HCT116 (cell line): ENCODE measurements around the gene OR6N2. TPM values are rescaled to one million over a fixed set of nuclear protein-coding genes. Genes with fewer than 3 reads are reported as not detected.

Experiments used
- ATAC-seq: fragments of 200-7000 bp; cut with Tn5 transposase; 2 replicates; pipeline ENCODE4 v1.9.1; 2020; ENCODE audit warnings: mild to moderate bottlenecking, moderate library complexity
- BruUV-seq: library from RNA; stranded (reverse); fragments of 400-500 nt; replicated peaks from 2 replicates; lab custom pipeline; 2021; lab: Mats Ljungman, UMichigan
- CTCF ChIA-PET: fragments of 300-600 bp; sonication (Branson Sonifier 250); formaldehyde crosslinking; loops from one replicate; lab custom pipeline; 2021; ENCODE audit warnings: antibody characterized with exemption; lab: Charles Lee
- POLR2A ChIA-PET: fragments of 300-600, 350-600 bp; sonication (Branson Sonifier 250); formaldehyde crosslinking; loops from one replicate; lab custom pipeline; 2021; ENCODE audit warnings: antibody characterized with exemption; lab: Charles Lee
- RAD21 ChIA-PET, 2 experiments: fragments of 300-600 bp; sonication (Branson Sonifier 250); formaldehyde crosslinking; loops; one replicate each; lab custom pipeline; 2023; ENCODE audit warnings: low total read pairs in 2 of 2; ENCODE audit not compliant: uncharacterized antibody in 2 of 2, unreplicated experiment in 2 of 2, low non-redundant PET in 1 of 2; lab: Charles Lee
- DNase-seq: peaks from one replicate; pipeline ENCODE4 v3.0.0-alpha.2; 2010; ENCODE audit warnings: low read depth, low spot score
- H2AFZ ChIP-seq: fragments of 200-600 bp; shearing (Covaris generic), sonication (generic); 2 replicates; pipeline ENCODE4 v1.6.1; 2017; ENCODE audit warnings: low read depth, mixed run types, mixed read lengths, antibody characterized with exemption, low read length; ENCODE audit not compliant: poor library complexity, severe bottlenecking
- H3K27ac ChIP-seq: 2 replicates; pipeline ENCODE4 v1.5.1; 2012; ENCODE audit warnings: low read depth, low read length
- H3K27me3 ChIP-seq: fragments of 200-600 bp; sonication (generic); 2 replicates; pipeline ENCODE4 v1.6.1; 2016; ENCODE audit warnings: mixed run types, low read length, mixed read lengths; ENCODE audit not compliant: insufficient read depth
- H3K36me3 ChIP-seq, 2 experiments: fragments of 200-500 bp in 1 of 2; fragments of 200-600 bp in 1 of 2; sonication (Bioruptor generic) in 1 of 2; sonication (generic) in 1 of 2; 2 replicates each; pipeline versions ENCODE4 v1.5.1 to v1.6.1; 2014 to 2016; ENCODE audit warnings: low read length in 2 of 2, inconsistent platforms in 1 of 2, mixed read lengths in 1 of 2, mixed run types in 1 of 2; ENCODE audit not compliant: insufficient read depth in 2 of 2, control insufficient read depth in 1 of 2
- H3K4me1 ChIP-seq, 2 experiments: fragments of 200-600 bp in 1 of 2; sonication (generic) in 1 of 2; 2 replicates each; pipeline versions ENCODE4 v1.5.1 to v1.6.1; 2012 to 2017; ENCODE audit warnings: low read length in 2 of 2, inconsistent platforms in 1 of 2, mild to moderate bottlenecking in 1 of 2, mixed read lengths in 1 of 2, mixed run types in 1 of 2, moderate library complexity in 1 of 2; ENCODE audit not compliant: insufficient read depth in 2 of 2, control insufficient read depth in 1 of 2
- H3K4me2 ChIP-seq: fragments of 200-600 bp; sonication (generic); 2 replicates; pipeline ENCODE4 v1.6.1; 2017; ENCODE audit warnings: mixed run types, low read length, mixed read lengths
- H3K4me3 ChIP-seq, 2 experiments: fragments of 200-600 bp in 1 of 2; sonication (generic) in 1 of 2; replicated peaks in 1 of 2; 2 replicates each; pipeline ENCODE4 v1.5.1; 2011 to 2016; ENCODE audit warnings: low read length in 2 of 2, control low read depth in 1 of 2, low read depth in 1 of 2, mild to moderate bottlenecking in 1 of 2, mixed read lengths in 1 of 2, mixed run types in 1 of 2
- H3K79me2 ChIP-seq: fragments of 200-600 bp; sonication (generic); 2 replicates; pipeline ENCODE4 v1.6.1; 2017; ENCODE audit warnings: mild to moderate bottlenecking, mixed run types, low read length, moderate library complexity, mixed read lengths; ENCODE audit not compliant: insufficient read depth
- H3K9ac ChIP-seq: fragments of 200-600 bp; sonication (generic); 2 replicates; pipeline ENCODE4 v1.6.1; 2016; ENCODE audit warnings: low read length, mixed read lengths
- H3K9me2 ChIP-seq: fragments of 200-600 bp; sonication (generic), shearing (Covaris generic); 2 replicates; pipeline ENCODE4 v1.6.1; 2017; ENCODE audit warnings: mixed run types, mild to moderate bottlenecking, moderate library complexity; ENCODE audit not compliant: insufficient read depth
- H3K9me3 ChIP-seq, 2 experiments: fragments of 200-500 bp in 1 of 2; fragments of 200-600 bp in 1 of 2; sonication (Bioruptor generic) in 1 of 2; sonication (generic) in 1 of 2; 2 replicates each; pipeline ENCODE4 v1.6.1; 2014 to 2017; ENCODE audit warnings: low read length in 2 of 2, mixed read lengths in 2 of 2, inconsistent platforms in 1 of 2, low read depth in 1 of 2, mild to moderate bottlenecking in 1 of 2, mixed run types in 1 of 2, moderate library complexity in 1 of 2; ENCODE audit not compliant: control insufficient read depth in 1 of 2, insufficient read depth in 1 of 2
- H4K20me1 ChIP-seq: fragments of 200-600 bp; sonication (generic), shearing (Covaris generic); 2 replicates; pipeline ENCODE4 v1.6.1; 2017; ENCODE audit warnings: mixed run types, mild to moderate bottlenecking, moderate library complexity; ENCODE audit not compliant: insufficient read depth
- ATF3 ChIP-seq: IDR thresholded peaks from 2 replicates; pipeline ENCODE4 v1.6.1; 2012
- CBX3 ChIP-seq: IDR thresholded peaks from 2 replicates; pipeline ENCODE4 v1.6.1; 2012; ENCODE audit warnings: low read depth
- CEBPB ChIP-seq: IDR thresholded peaks from 2 replicates; pipeline ENCODE4 v1.6.1; 2012; ENCODE audit warnings: low read depth
- EGR1 ChIP-seq: IDR thresholded peaks from 2 replicates; pipeline ENCODE4 v1.6.1; 2012; ENCODE audit warnings: low read depth
- ELF1 ChIP-seq: IDR thresholded peaks from 2 replicates; pipeline ENCODE4 v1.6.1; 2012; ENCODE audit warnings: low read depth, borderline replicate concordance
- EZH2 ChIP-seq: fragments of 200-600 bp; sonication (generic); IDR thresholded peaks from 2 replicates; pipeline ENCODE4 v1.6.1; 2017; ENCODE audit warnings: antibody characterized with exemption, mixed run types
- EZH2phosphoT487 ChIP-seq: fragments of 200-600 bp; IDR thresholded peaks from 2 replicates; pipeline ENCODE4 v1.6.1; 2018; ENCODE audit warnings: antibody characterized with exemption, borderline replicate concordance
- FOSL1 ChIP-seq: IDR thresholded peaks from 2 replicates; pipeline ENCODE4 v1.6.1; 2012; ENCODE audit warnings: low read depth
- JUND ChIP-seq: IDR thresholded peaks from 2 replicates; pipeline ENCODE4 v1.6.1; 2012
- POLR2AphosphoS5 ChIP-seq: IDR thresholded peaks from 2 replicates; pipeline ENCODE4 v1.6.1; 2011; ENCODE audit warnings: mild to moderate bottlenecking, low read depth, low read length, moderate library complexity
- SIN3A ChIP-seq: IDR thresholded peaks from 2 replicates; pipeline ENCODE4 v1.6.1; 2012; ENCODE audit warnings: low read depth
- SP1 ChIP-seq: IDR thresholded peaks from 2 replicates; pipeline ENCODE4 v1.6.1; 2012; ENCODE audit warnings: low read depth
- SRF ChIP-seq: IDR thresholded peaks from 2 replicates; pipeline ENCODE4 v1.6.1; 2012; ENCODE audit warnings: low read depth
- TCF7L2 ChIP-seq: IDR thresholded peaks from 2 replicates; pipeline ENCODE4 v1.7.0; 2011; ENCODE audit warnings: borderline replicate concordance, inconsistent platforms; ENCODE audit not compliant: insufficient read depth, insufficient read length; ENCODE audit errors: extremely low read depth
- ZFX ChIP-seq: fragments of 450-650 bp; IDR thresholded peaks from 2 replicates; pipeline ENCODE4 v1.6.1; 2017
- intact Hi-C: fragments of 100-400 bp; cut with micrococcal nuclease; formaldehyde crosslinking; loops from 2 replicates; pipeline ENCODE4 v1.10.0; 2022
- total RNA-seq: library from RNA; stranded (reverse); gene quantifications from one replicate; pipeline ENCODE4 v1.2.1, GENCODE V29; 2021; ENCODE audit not compliant: unreplicated experiment

Gene OR6N2
- total RNA-seq, 1 experiment from 2014 or later: not detected

GRCh38 chr1:158812336-158812735 lies 31.3 kb upstream of the OR6N2 start:
- Histone ChIP-seq H4K20me1 (no peaks in the 10 kb centered on the region), H3K4me2 (no peak overlapping the region), H3K27ac (no peak overlapping the region), H3K27me3 (no peaks in the 10 kb centered on the region), H3K79me2 (no peaks in the 10 kb centered on the region), H3K9me2 (no peaks in the 10 kb centered on the region), H3K36me3 (no peaks in the 10 kb centered on the region), H3K4me3 (no peak overlapping the region), H2AFZ (no peak overlapping the region), H3K4me1 (no peaks in the 10 kb centered on the region), H3K9me3 (no peaks in the 10 kb centered on the region), H3K9ac (no peak overlapping the region)
- no peak for TF ChIP-seq POLR2AphosphoS5
- no TSS peak for BruUV-seq
- ATAC-seq: no peak
- RAD21 ChIA-PET: no interaction called here
- POLR2A ChIA-PET: no interaction called here
- intact Hi-C loops: no loop called here
- no peak for DNase-seq
- CTCF ChIA-PET: no interaction called here

GRCh38 chr1:158810311-158810710 lies 29.3 kb upstream of the OR6N2 start:
- no peak overlapping the region for H3K4me3 ChIP-seq
- ChIA-PET RAD21 (no interaction called here), CTCF (no interaction called here), POLR2A (no interaction called here)
- H3K27me3 ChIP-seq: no peaks in the 10 kb centered on the region
- BruUV-seq: no TSS peak
- no peak overlapping the region for H2AFZ ChIP-seq
- H3K4me1 ChIP-seq: no peaks in the 10 kb centered on the region
- no peaks in the 10 kb centered on the region for H3K36me3 ChIP-seq
- no peak overlapping the region for H3K9ac ChIP-seq
- no peak overlapping the region for H3K27ac ChIP-seq
- no peak overlapping the region for H3K4me2 ChIP-seq
- ATAC-seq (no peak), DNase-seq (no peak)
- peaks cover 0 to 3% of the 10 kb centered on the region in 2 experiments; a peak in 1 of 4 replicates for H3K9me3 ChIP-seq
- intact Hi-C loops: no loop called here
- H3K79me2 ChIP-seq: no peaks in the 10 kb centered on the region
- no peaks in the 10 kb centered on the region for H4K20me1 ChIP-seq
- no peaks in the 10 kb centered on the region for H3K9me2 ChIP-seq
- TF ChIP-seq POLR2AphosphoS5: no peak
- TF ChIP-seq FOSL1: no peak
- TF ChIP-seq, all 23 proteins: peak for 0

- Histone ChIP-seq H3K9me2 (no peaks in the 10 kb centered on the region), H3K79me2 (no peaks in the 10 kb centered on the region), H3K4me3 (no peak overlapping the region), H3K9me3 (peaks cover 0 to 3% of the 10 kb centered on the region in 2 experiments; a peak in 1 of 4 replicates), H4K20me1 (no peaks in the 10 kb centered on the region), H2AFZ (no peak overlapping the region), H3K9ac (no peak overlapping the region), H3K4me2 (no peak overlapping the region), H3K4me1 (no peaks in the 10 kb centered on the region), H3K27ac (no peak overlapping the region), H3K27me3 (no peaks in the 10 kb centered on the region), H3K36me3 (no peaks in the 10 kb centered on the region)
- no peak for ATAC-seq
- intact Hi-C loops: no loop called here
- ChIA-PET RAD21 (no interaction called here), POLR2A (no interaction called here), CTCF (no interaction called here)
- BruUV-seq: no TSS peak
- DNase-seq: no peak
- TF ChIP-seq FOSL1 (no peak), ZFX (no peak), SIN3A (no peak), EZH2 (no peak), ATF3 (no peak), EGR1 (no peak), JUND (no peak), TCF7L2 (no peak), EZH2phosphoT487 (no peak), SRF (no peak), POLR2AphosphoS5 (no peak), ELF1 (no peak), CBX3 (no peak), CEBPB (no peak), SP1 (no peak)
Observed at GRCh38 chr1:158809862-158810261, 28.9 kb upstream of the OR6N2 start.
